ENCODE data around the gene ZNF408. TPM values are rescaled to one million over a fixed set of nuclear protein-coding genes. Genes with fewer than 3 reads are reported as not detected.
A peak's percentile ranks its signal among the peaks of the same experiment; 100 is the strongest.

Gene ZNF408
- total and polyA plus RNA-seq, 2 experiments from 2014 or later: 6.1 to 17.2 TPM

- TF ChIP-seq EZH2phosphoT487 (IDR thresholded peaks at IDR 0.05; ENCODE audit: unreplicated experiment) (no peak), ETS1 (IDR thresholded peaks at IDR 0.05) (no peak), CTCF (conservative IDR thresholded peaks at IDR 0.05; ENCODE audit: low read depth in 2 of 2) (no peak), POLR2AphosphoS5 (IDR thresholded peaks at IDR 0.05; ENCODE audit: low read depth) (no peak), CREB1 (CRISPR knock-in tag; IDR thresholded peaks at IDR 0.05; ENCODE audit: low read depth) (no peak), ZNF331 (CRISPR knock-in tag; IDR thresholded peaks at IDR 0.05; ENCODE audit: low read depth) (no peak), JUNB (IDR thresholded peaks at IDR 0.05; ENCODE audit: unreplicated experiment) (no peak)
Observed at GRCh38 chr11:46738887-46739286, 38.1 kb downstream of the ZNF408 start (continued).

- H3K36me3 Mint-ChIP-seq (ENCODE audit: low read depth): peaks cover 60% of the 10 kb centered on the region
- Histone ChIP-seq H3K4me3 (no peak overlapping the region), H2AFZ (no peak overlapping the region), H4K20me1 (replicated peaks; ENCODE audit: insufficient read depth) (peaks cover 3% of the 10 kb centered on the region), H3K4me2 (no peak overlapping the region), H3K9me2 (ENCODE audit: insufficient read depth) (no peaks in the 10 kb centered on the region), H3K4me1 (ENCODE audit: insufficient read depth) (no peaks in the 10 kb centered on the region), H3K79me2 (replicated peaks; ENCODE audit: insufficient read depth) (no peaks in the 10 kb centered on the region), H3K27me3 (ENCODE audit: insufficient read depth) (no peaks in the 10 kb centered on the region), H3F3A (replicated peaks; ENCODE audit: low read depth) (peaks cover 13% of the 10 kb centered on the region; the same call in 1 of the 2 replicates), H3K27ac (ENCODE audit: low read depth) (0 out of 2 replicates have a peak overlapping the region, but pooled peaks have one; percentile 55), H3K36me3 (ENCODE audit: insufficient read depth) (peaks cover 39% of the 10 kb centered on the region)
- H3K4me3 Mint-ChIP-seq: no peak overlapping the region
- DNase-seq (ENCODE audit: low spot score): no peak
- no peak overlapping the region for H3K27ac Mint-ChIP-seq
- peaks cover 7% of the 10 kb centered on the region; the same call in 2 of the 3 replicates for H3K4me1 Mint-ChIP-seq
- peaks cover 7% of the 10 kb centered on the region for H3K27me3 Mint-ChIP-seq (ENCODE audit: insufficient read depth, low read depth, poor library complexity)
- H3K9me3 Mint-ChIP-seq: no peaks in the 10 kb centered on the region; the same call in 2 of the 3 replicates
- ATAC-seq: no peak
- TF ChIP-seq STAT1 (IDR thresholded peaks at IDR 0.05; ENCODE audit: unreplicated experiment) (no peak), NANOG (IDR thresholded peaks at IDR 0.05; ENCODE audit: borderline replicate concordance) (no peak), EZH2 (IDR thresholded peaks at IDR 0.05; ENCODE audit: low read depth, unreplicated experiment) (no peak), POLR2AphosphoS5 (IDR thresholded peaks at IDR 0.05; ENCODE audit: low read depth) (no peak), ZNF114 (CRISPR knock-in tag; IDR thresholded peaks at IDR 0.05) (no peak), ETS1 (IDR thresholded peaks at IDR 0.05) (no peak), EZH2phosphoT487 (IDR thresholded peaks at IDR 0.05; ENCODE audit: unreplicated experiment) (no peak), REST (IDR thresholded peaks at IDR 0.05; ENCODE audit: unreplicated experiment) (no peak), ZNF331 (CRISPR knock-in tag; IDR thresholded peaks at IDR 0.05; ENCODE audit: low read depth) (no peak)
Observed at GRCh38 chr11:46741600-46742484, 41.0 kb downstream of the ZNF408 start.

Data from GM23338 (cell line).